GM18873 (cell line): ENCODE measurements around the gene PPP1R37.

Experiments used
- ATAC-seq: cut with Tn5 transposase; IDR thresholded peaks from one replicate; pipeline ENCODE4 v1.9.1; 2021; ENCODE audit warnings: mild to moderate bottlenecking, moderate library complexity, moderate number of reproducible peaks; ENCODE audit not compliant: unreplicated experiment, low FRiP score

The PPP1R37 gene

DNA sequence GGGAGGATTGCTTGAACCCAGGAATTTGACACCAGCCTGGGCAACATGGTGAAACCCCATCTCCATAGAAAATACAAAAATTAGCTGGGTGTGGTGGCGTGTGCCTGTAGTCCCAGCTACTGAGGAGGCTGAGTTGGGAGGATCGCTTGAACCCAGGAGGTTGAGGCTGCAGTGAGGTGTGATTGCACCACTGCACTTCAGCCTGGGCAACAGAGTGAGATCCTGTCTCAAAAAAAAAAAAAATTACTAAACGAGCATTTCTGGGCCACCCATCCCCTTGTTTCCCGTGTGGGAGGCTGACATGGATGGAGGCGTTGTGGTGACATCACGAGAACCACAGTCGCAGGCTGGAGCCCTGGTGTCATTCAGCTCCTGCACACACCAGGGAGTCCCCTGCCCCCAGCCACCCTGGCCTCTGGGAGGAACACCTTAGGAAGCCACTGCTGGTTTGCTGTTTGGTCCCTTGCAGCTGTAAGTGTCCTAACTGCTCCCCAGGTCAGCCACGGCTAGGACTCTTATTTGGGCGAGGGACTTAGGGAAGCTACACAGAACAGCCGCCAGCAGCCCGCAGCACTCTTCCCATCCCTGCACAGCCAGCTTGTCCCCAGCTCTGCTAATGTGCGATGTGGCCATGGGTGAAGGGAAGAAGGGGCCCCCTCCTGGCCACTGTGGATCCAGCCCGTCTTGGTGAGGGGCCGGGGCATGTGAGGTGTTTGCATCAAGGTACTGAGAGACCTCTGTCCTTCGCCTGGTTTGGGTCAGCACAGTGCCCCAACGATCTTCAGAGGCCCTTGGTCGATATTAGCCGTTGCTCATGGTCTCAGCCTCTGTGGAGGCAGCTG lies 55.1 kb downstream of the PPP1R37 start:
- no peak for ATAC-seq

GRCh38 chr19:45149129-45149528 lies 56.1 kb downstream of the PPP1R37 start:
- no peak for ATAC-seq

DNA sequence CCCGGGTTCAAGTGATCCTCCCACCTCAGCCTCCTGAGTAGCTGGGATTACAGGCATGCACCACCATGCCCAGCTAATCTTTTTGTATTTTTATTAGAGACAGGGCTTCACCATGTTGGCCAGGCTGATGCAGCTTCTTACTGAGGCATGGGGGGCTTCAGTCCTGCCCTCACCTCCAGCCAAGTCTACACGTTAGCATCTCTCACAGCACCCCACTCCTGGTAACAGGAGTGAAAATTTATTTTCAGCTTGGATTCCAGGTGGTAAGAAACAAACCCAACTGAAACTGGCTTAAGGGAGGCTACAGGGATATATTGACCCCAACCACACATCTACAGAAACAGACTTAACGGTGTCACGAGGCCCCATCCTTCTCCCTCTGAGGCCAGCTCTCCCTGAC lies 57.2 kb downstream of the PPP1R37 start:
- ATAC-seq, result no peak

DNA sequence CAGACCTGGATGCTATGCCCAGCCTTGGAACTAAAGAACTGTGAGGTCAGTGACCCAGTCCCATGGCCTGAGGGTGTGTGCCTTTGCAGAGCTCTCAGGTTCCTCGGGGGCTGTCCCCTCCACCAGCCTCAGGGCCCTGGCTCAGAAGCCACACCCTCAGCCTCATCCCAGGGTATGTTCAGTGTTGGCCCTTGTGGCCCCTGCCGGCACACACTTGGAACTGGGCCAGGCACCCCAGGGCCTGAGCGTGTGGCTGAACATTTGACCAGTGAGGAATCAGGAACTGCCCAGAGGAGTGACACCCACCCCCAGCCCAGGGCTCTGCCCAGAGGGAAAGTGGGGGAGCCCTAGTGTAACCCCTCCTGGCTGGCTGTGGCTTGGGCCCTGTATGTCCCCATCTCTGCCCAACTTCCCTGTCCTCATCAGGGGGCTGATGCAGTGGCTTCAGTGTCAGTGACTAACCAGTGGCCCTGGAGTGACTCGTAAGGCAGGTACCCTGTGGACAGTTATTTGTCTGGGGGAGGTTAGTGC lies 57.8 kb downstream of the PPP1R37 start:
- ATAC-seq, result no peak

GRCh38 chr19:45151320-45151719 lies 58.3 kb downstream of the PPP1R37 start:
- ATAC-seq, result no peak

DNA sequence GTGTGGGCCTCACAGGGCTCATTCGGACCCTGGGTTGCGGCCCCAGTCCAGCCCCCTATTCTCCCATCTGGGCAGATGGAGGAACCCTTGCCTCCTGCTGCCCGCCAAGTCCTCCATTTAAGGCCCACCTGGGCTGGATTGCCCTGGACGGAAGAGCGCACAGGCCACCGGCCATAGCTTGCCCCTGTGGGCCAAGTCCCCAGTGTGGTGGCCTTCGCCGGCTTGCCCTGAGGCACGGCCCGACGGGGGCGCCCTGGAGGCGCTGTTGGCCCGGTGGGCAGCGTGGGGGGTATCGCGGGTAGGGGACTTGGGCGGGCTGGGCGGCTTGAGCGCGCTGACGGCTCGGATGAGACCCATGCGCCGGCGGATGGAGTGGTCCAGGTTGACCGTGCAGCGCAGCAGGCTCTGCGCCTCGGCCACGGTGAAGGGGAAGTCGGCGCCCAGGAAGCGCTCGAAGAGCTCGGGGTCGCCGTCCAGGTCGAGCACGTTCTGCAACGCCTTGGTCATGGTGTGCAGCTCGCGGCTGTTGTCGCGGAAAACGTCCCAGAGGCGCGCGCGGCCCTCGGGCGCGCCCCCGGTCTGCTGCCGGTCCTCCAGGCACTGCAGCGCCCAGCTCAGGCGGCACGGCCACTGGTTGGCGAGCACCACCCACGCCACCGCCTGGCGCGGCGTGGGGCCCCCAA lies 59.0 kb downstream of the PPP1R37 start:
- ATAC-seq, result no peak

- no peak for ATAC-seq
Measured at GRCh38 chr19:45152504-45153338, 59.7 kb downstream of the PPP1R37 start.

GRCh38 chr19:45153339-45154063 lies 60.5 kb downstream of the PPP1R37 start:
- no peak for ATAC-seq

- no peak for ATAC-seq
Measured at GRCh38 chr19:45154064-45154827, 61.3 kb downstream of the PPP1R37 start.

DNA sequence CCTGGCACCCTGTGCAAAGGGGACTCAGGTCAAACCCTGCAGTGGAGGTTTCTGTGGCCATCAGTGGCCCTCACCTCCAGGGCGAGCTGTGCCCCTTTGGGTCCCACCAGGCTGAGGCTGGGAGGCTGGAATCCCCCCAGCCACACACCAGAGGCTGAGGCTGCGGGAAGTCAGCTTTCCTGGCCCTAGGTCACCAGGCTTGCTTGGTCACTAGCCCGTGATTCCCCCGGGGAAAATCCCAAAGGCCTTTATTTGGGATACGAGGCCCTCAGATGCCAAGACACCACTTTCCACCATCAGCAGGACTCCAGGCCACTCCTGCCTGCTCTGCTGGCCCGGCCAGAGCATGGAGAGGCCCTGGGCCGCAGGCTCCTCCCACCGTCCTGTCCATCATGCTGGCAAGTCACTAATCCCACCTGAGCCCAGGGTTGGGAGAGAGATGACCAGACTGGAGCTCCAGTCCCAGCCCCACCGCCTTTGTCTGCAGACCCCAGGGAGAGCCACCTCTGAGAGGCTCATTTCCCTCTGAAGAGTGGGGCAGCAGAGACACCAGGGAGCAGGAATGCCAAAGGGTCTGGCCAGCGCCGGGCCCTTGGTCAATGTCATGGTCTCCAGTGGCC lies 63.1 kb downstream of the PPP1R37 start:
- ATAC-seq, result no peak

GRCh38 chr19:45156751-45157150 lies 63.8 kb downstream of the PPP1R37 start:
- ATAC-seq, result no peak

DNA sequence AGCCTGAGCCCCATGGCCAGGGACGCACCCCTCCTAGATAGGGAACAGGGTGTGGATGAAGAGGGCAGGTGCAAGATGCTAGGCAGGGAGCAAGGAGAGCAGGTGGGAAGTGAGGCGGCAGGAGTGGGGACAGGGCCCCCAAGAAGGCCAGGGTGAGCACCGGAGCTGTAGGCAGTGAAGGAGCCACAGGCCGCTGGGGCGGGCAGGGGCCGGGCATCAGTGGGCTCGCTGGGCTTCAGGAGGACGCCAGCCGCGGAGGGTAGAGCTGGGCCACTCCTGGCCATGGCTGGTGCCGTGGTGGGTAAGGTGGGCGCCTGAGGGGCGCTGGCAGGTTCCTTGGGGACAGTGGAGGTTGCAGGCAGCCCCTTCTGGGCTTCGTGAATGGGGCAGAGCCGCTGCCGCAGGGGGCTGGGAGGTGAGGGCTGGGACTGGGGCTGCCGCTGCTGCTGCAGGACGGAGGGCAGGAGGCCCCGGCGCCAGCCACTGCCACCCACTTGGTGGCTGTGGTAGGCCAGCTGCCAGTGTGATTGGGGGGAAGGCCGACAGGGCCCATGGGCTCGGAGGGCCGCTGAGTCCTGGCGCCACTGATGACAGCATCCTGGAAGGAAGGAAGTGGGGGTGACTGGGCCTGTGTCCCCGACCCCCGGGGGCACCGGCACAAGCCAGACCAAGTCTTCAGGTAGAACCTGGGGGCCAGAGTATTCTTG lies 65.7 kb downstream of the PPP1R37 start:
- ATAC-seq, result no peak

GRCh38 chr19:45159210-45159970 lies 66.4 kb downstream of the PPP1R37 start:
- ATAC-seq, result no peak

DNA sequence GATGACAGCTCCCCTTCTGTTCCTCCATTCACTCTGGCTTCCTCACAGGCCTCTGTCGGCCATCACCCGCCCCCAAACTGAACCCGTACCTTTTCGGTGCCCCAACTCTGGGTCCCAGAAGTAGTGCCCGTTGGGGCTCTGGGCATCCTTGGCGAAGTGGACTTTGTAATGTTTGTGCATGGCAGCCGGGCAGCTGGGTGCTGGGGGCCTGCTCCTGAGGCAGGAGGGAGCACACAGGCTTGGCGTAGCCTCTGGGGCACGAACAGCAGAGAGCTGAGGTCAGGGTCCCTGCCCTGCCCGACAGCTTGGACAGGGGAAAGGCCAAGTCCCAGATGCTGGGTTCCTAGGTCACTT lies 67.0 kb downstream of the PPP1R37 start:
- no peak for ATAC-seq

DNA sequence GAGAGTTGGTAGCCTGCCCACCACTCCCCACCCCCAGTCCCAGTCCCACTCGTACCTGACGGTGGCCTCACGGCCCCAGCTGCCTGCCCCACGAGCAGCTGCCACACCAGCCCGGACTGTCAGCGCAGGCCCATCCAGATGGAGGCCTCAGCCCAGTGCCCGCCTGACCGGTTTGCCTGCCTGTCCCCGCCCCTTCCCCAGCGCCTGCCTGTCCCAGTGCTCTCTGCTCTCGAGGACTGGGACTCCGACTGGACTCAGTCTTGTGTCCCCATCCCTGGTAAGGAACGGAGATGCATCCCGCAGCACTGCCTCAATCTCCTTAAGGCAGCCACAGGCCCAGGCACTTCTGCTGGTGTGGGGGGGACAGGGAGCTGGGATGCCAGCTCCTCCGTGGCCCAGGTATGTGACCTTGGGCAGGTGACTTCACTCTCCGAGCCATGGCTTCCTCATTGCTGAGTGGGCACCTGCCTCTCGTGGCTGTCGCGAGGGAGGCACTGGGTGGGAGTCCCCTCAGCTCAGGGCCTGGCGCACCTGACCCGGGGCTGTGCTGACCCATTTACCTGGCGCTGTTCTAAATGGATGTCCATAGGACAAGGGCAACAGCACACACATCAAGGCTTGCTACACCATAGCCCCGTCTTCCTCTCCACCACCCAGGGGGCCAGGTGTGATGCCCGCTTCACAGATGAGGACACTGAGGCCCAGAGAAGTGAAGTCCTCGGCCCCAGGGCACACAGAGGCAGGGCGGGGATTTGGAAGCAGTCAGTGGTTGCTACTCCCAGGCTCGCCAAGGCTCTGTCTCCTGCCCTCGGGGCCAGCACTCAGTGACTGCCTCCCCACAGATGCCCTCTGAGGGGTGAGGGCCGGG lies 68.1 kb downstream of the PPP1R37 start, which contains the start of gene NKPD1:
Gene NKPD1, minus strand, starts transcription at position 113 of the 868 bp plus-strand sequence. CDS start 832 bp downstream, outside the sequence.
- no peak for ATAC-seq

DNA sequence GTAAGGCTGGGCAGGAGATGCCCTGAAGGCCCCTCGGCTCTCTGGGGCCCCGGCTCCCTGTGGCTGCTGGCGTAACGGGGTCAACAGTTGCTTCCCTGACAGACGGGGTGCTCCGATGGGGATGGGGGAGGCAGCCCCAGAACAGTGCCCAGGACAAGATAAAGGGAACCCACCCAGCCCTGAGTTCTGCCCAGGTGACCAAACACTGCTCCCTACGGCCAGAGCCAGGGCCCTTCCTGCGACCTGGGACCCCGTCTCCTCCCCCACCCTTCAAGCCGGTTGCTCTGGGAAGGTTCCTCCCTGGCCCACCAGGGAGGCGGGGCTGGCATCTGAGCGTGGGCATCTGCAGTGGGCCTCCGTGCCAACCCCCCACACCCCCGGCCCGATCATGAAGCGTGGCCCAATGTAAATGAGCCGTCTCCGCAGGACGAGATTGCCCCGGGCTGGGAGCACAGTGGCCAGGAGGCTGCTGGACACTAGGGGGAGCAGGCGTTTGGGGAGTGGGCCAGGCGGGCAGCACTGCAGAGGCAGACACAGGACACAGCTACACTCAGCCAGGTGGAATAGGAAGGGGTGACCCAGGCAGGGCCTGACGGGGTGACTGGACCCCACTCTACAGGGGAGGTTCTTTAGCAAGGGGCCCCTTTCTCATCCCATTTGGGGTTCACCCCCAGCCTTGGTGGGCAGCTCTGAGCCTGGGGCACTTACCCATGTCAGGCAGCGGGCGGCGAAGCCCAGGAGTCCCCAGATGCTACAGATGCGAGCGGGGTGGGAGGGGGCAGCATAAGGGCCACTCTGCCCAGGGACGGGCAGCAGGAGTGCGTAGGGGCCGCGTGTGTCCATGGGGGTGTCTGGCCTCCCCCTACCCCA lies 69.0 kb downstream of the PPP1R37 start:
- ATAC-seq, result no peak
